Testis (tissue), 2 donors: Measurements from ENCODE around the gene TOX2.

Experiments
- CTCF ChIP-seq, 3 experiments: fragments of 450-650 bp in 2 of 3; fragments of 200-600 bp in 1 of 3; sonication (generic) in 1 of 3; IDR thresholded peaks; one replicate each; pipeline ENCODE4 v1.5.1; 2016 to 2019; ENCODE audit warnings: antibody characterized with exemption in 3 of 3, mild to moderate bottlenecking in 2 of 3, moderate library complexity in 1 of 3
- POLR2A ChIP-seq: fragments of 450-650 bp; IDR thresholded peaks from one replicate; pipeline ENCODE4 v1.6.1; 2017; ENCODE audit warnings: antibody characterized with exemption, mild to moderate bottlenecking, moderate library complexity

- TF ChIP-seq CTCF (IDR thresholded peaks at IDR 0.05): no peak
- no peak for TF ChIP-seq POLR2A
Measured at GRCh38 chr20:44021900-44022299, 107.2 kb downstream of the TOX2 start.
